NCI-H524 treated with DMSO at 0.1 percent for 48 hours (cell line): ENCODE measurements around the gene KIF26A.

Source experiments
- DNase-seq: peaks from one replicate; lab custom pipeline; 2025; lab: John Stamatoyannopoulos, UW

KIF26A gene

GRCh38 chr14:104138098-104138717, at the start of gene KIF26A:
KIF26A (plus strand) TSS chr14:104138587; CDS start chr14:104138723, 136 bp downstream.
- DNase-seq: peak; percentile 13

GRCh38 chr14:104090071-104090748, 48.2 kb upstream of the KIF26A start:
- no peak for DNase-seq

- no peak for DNase-seq
Observed at GRCh38 chr14:104091061-104091926, 47.1 kb upstream of the KIF26A start.

- no peak for DNase-seq
Observed at GRCh38 chr14:104091927-104092771, 46.2 kb upstream of the KIF26A start.

GRCh38 chr14:104092931-104093365, 45.4 kb upstream of the KIF26A start:
- no peak for DNase-seq

GRCh38 chr14:104093366-104094055, 44.9 kb upstream of the KIF26A start:
- no peak for DNase-seq

GRCh38 chr14:104094056-104094708, 44.2 kb upstream of the KIF26A start:
- DNase-seq: no peak

GRCh38 chr14:104094709-104095425, 43.5 kb upstream of the KIF26A start:
- no peak for DNase-seq

- no peak for DNase-seq
Observed at GRCh38 chr14:104095426-104096310, 42.7 kb upstream of the KIF26A start.

GRCh38 chr14:104096318-104096717, 42.1 kb upstream of the KIF26A start:
- DNase-seq: no peak

- DNase-seq: peak; percentile 49
Observed at GRCh38 chr14:104096751-104097700, 41.4 kb upstream of the KIF26A start.

GRCh38 chr14:104098272-104099095, 39.9 kb upstream of the KIF26A start:
- DNase-seq: no peak

- DNase-seq: no peak
Observed at GRCh38 chr14:104099096-104100041, 39.0 kb upstream of the KIF26A start.

GRCh38 chr14:104100171-104101085, 38.0 kb upstream of the KIF26A start:
- no peak for DNase-seq
